ENCODE results near the gene RTBDN.

The RTBDN gene

DNA sequence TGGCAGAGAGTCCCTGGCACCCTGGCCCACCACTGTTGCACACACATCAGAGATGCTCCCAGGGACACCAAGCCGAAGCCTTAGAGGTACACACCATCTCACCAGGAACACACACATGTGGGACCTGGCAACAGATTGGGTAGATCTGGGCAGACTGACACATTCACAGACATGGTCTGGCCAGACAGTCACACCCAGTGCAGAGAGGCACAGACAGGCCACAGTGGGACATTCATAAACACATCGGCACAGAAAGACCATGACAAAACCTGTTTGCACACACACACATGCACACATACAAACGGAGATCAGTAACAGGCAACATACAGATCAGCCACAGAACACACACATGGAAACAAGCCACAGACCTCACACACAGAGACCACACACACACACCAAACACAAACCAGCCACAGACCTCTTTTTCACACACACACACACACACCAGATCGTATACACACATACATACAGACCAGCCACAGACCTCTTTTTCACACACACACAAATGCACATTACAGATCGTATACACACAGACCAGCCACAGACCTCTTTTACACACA, 49.4 kb downstream of the RTBDN start:
- H3K4me3 ChIP-seq (ENCODE audit: low read depth, low read length): no peak overlapping the region
- in situ Hi-C loops (cut with HindIII; ENCODE audit: low sequenced_read_pairs): no loop called here
- no peak for DNase-seq (ENCODE audit: low read depth)
- no peak for TF ChIP-seq CTCF (IDR thresholded peaks at IDR 0.05; ENCODE audit: low read depth, low read length, missing control alignments)

DNA sequence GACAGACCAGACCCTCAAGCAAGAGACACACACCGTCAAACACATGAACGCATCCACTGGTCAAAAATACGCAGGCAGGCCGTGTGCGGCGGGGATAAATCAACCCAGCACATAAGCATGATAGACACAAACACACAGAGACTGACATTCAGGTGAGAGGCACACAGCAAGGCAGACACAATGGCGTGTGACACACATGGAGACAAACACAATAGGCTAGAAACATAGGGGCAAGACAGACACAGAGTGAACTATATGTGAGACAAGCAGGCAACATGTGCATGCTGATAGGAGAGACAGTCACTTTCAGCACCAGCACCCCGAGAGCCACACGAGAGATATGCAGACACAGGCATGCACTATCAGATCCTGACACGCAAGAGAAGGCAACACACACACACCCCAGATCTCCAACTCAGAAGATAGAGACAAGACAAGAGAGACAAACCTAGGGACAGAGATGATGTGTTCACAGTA, 49.9 kb downstream of the RTBDN start:
- no peak overlapping the region for H3K4me3 ChIP-seq (ENCODE audit: low read depth, low read length)
- in situ Hi-C loops (cut with HindIII; ENCODE audit: low sequenced_read_pairs): no loop called here
- TF ChIP-seq CTCF (IDR thresholded peaks at IDR 0.05; ENCODE audit: low read depth, low read length, missing control alignments): no peak
- DNase-seq (ENCODE audit: low read depth): no peak

GRCh38 chr19:12783849-12784393, 50.5 kb downstream of the RTBDN start:
- in situ Hi-C loops (cut with HindIII; ENCODE audit: low sequenced_read_pairs): no loop called here
- DNase-seq (ENCODE audit: low read depth): no peak
- no peak overlapping the region for H3K4me3 ChIP-seq (ENCODE audit: low read depth, low read length)
- no peak for TF ChIP-seq CTCF (IDR thresholded peaks at IDR 0.05; ENCODE audit: low read depth, low read length, missing control alignments)

- DNase-seq (ENCODE audit: low read depth): no peak
- no peak for TF ChIP-seq CTCF (IDR thresholded peaks at IDR 0.05; ENCODE audit: low read depth, low read length, missing control alignments)
- peak overlapping the region; percentile 33 for H3K4me3 ChIP-seq (ENCODE audit: low read depth, low read length)
- in situ Hi-C loops (cut with HindIII; ENCODE audit: low sequenced_read_pairs): no loop called here
Observed at GRCh38 chr19:12783291-12783848, 51.0 kb downstream of the RTBDN start.

DNA sequence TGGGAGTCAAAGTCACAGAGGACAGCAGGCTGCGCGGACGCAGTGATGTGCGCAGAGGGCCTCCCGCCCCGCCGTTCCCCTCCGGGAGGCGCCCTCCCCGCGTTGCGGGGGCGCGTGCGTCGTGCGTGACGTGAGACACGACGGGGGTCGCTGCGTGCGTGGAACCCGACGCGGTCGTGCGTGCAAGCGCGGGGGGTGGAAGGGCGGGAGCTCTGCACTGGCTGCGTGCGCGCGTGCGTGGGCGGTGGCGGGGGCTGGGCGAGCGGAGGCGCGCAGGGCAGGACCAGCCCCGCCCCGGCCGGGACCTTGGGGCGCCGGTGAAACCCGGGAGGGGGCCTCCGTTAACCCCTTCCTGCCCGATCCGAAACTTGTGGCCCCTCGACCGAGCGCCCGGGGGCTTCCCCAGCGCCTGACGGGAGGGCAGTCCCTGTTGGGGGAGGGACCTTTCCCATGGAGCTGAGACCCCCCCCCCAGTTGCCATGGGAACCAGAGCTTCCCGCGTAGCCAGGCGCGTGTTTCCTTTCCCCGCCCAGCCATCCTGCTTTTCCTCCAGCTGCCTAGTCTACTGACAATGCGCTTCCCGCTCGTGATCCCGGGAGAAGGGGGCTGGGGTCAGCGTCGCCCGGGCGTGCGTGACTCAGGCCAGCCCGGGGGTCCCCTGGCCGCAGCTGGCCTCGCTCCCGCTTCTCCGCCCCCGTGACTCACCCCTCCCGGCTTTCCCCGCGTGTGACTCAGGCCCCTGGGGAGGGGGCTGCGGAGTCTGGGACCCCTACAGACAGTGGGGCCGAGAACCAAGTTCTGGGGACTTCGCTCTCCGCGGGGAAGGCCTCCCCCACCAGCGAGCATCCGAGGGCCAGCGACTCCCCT, 51.7 kb downstream of the RTBDN start:
- no peak for DNase-seq (ENCODE audit: low read depth)
- in situ Hi-C loops (cut with HindIII; ENCODE audit: low sequenced_read_pairs): no loop called here
- TF ChIP-seq CTCF (IDR thresholded peaks at IDR 0.05; ENCODE audit: low read depth, low read length, missing control alignments): no peak
- H3K4me3 ChIP-seq (ENCODE audit: low read depth, low read length): peak overlapping the region; percentile 33

GRCh38 chr19:12782174-12782423, 52.3 kb downstream of the RTBDN start:
- in situ Hi-C loops (cut with HindIII; ENCODE audit: low sequenced_read_pairs): no loop called here
- DNase-seq (ENCODE audit: low read depth): no peak
- H3K4me3 ChIP-seq (ENCODE audit: low read depth, low read length): peak overlapping the region; percentile 33
- no peak for TF ChIP-seq CTCF (IDR thresholded peaks at IDR 0.05; ENCODE audit: low read depth, low read length, missing control alignments)

Data from astrocyte of the cerebellum (primary cell).